HEK293 (cell line): ENCODE results near the gene TBK1.

Experiments used
- EGR2 ChIP-seq: fragments of 450-650 bp; formaldehyde crosslinking; IDR thresholded peaks from 2 replicates; pipeline ENCODE4 v1.5.1; 2016; ENCODE audit warnings: low read depth, missing biosample characterization, missing genetic modification characterization
- HOXA7 ChIP-seq: sonication (generic); formaldehyde crosslinking; IDR thresholded peaks from 2 replicates; pipeline ENCODE4 v1.8.1; 2022; ENCODE audit warnings: missing genetic modification reagents, borderline replicate concordance
- PRDM10 ChIP-seq: fragments of 450-650 bp; formaldehyde crosslinking; IDR thresholded peaks from 2 replicates; pipeline ENCODE4 v1.5.1; 2016; ENCODE audit warnings: missing biosample characterization, missing genetic modification characterization
- SALL2 ChIP-seq: fragments of 450-650 bp; formaldehyde crosslinking; IDR thresholded peaks from 2 replicates; pipeline ENCODE4 v1.5.0; 2017; ENCODE audit warnings: missing biosample characterization, mild to moderate bottlenecking, missing genetic modification characterization, borderline replicate concordance
- WT1 ChIP-seq: fragments of 450-650 bp; formaldehyde crosslinking; IDR thresholded peaks from 2 replicates; pipeline ENCODE4 v1.5.1; 2016; ENCODE audit warnings: missing biosample characterization, missing genetic modification characterization
- ZBTB21 ChIP-seq: fragments of 450-650 bp; formaldehyde crosslinking; IDR thresholded peaks from 2 replicates; pipeline ENCODE4 v1.5.1; 2017; ENCODE audit warnings: missing biosample characterization, missing genetic modification characterization
- ZNF148 ChIP-seq: fragments of 450-650 bp; formaldehyde crosslinking; IDR thresholded peaks from 2 replicates; pipeline ENCODE4 v1.5.0; 2017; ENCODE audit warnings: missing biosample characterization, missing genetic modification characterization, borderline replicate concordance
- ZNF211 ChIP-seq: fragments of 450-650 bp; formaldehyde crosslinking; IDR thresholded peaks from 2 replicates; pipeline ENCODE4 v1.5.1; 2016; ENCODE audit warnings: low read depth, missing biosample characterization, missing genetic modification characterization
- ZNF398 ChIP-seq: fragments of 450-650 bp; formaldehyde crosslinking; IDR thresholded peaks from 2 replicates; pipeline ENCODE4 v1.5.1; 2017; ENCODE audit warnings: missing biosample characterization, missing genetic modification characterization
- ZNF518A ChIP-seq: fragments of 450-650 bp; formaldehyde crosslinking; conservative IDR thresholded peaks from 2 replicates; pipeline ENCODE4 v1.5.1; 2016; ENCODE audit warnings: low read depth, missing biosample characterization, missing genetic modification characterization
- ZNF561 ChIP-seq: fragments of 450-650 bp; IDR thresholded peaks from 2 replicates; pipeline ENCODE4 v1.5.1; 2018; ENCODE audit warnings: missing biosample characterization, missing genetic modification characterization, borderline replicate concordance
- ZNF600 ChIP-seq: fragments of 450-650 bp; formaldehyde crosslinking; IDR thresholded peaks from 2 replicates; pipeline ENCODE4 v1.5.1; 2016; ENCODE audit warnings: missing biosample characterization, missing genetic modification characterization
- ZNF670 ChIP-seq: fragments of 450-650 bp; formaldehyde crosslinking; IDR thresholded peaks from 2 replicates; pipeline ENCODE4 v1.5.1; 2016; ENCODE audit warnings: missing biosample characterization, missing genetic modification characterization, low read depth
- ZNF692 ChIP-seq: fragments of 450-650 bp; formaldehyde crosslinking; IDR thresholded peaks from 2 replicates; pipeline ENCODE4 v1.5.1; 2016; ENCODE audit warnings: missing biosample characterization, missing genetic modification characterization
- ZNF791 ChIP-seq: fragments of 450-650 bp; formaldehyde crosslinking; IDR thresholded peaks from 2 replicates; pipeline ENCODE4 v1.5.1; 2016; ENCODE audit warnings: missing biosample characterization, missing genetic modification characterization
- ZNF792 ChIP-seq: fragments of 450-650 bp; formaldehyde crosslinking; IDR thresholded peaks from 2 replicates; pipeline ENCODE4 v1.5.1; 2016; ENCODE audit warnings: missing biosample characterization, missing genetic modification characterization
- ZSCAN30 ChIP-seq: fragments of 450-650 bp; IDR thresholded peaks from 2 replicates; pipeline ENCODE4 v1.5.1; 2018; ENCODE audit warnings: missing biosample characterization, mild to moderate bottlenecking, missing genetic modification characterization, moderate library complexity

The TBK1 gene

GRCh38 chr12:64522316-64522715 is 70.4 kb downstream of the TBK1 start (continued):
- TF ChIP-seq ZNF148 (tag by site-specific recombination) (no peak), ZNF692 (tag by site-specific recombination) (peak; percentile 29; the same call in 1 of the 2 replicates), SALL2 (tag by site-specific recombination) (no peak), EGR2 (tag by site-specific recombination) (peak; percentile 93), WT1 (tag by site-specific recombination) (peak; percentile 30; the same call in 1 of the 2 replicates), ZNF518A (tag by site-specific recombination) (0 out of 2 replicates have a peak, but pooled peaks have one; percentile 17), ZNF792 (tag by site-specific recombination) (no peak), ZNF561 (tag by site-specific recombination) (no peak; the same call in 1 of the 2 replicates), ZNF600 (tag by site-specific recombination) (no peak), ZSCAN30 (tag by site-specific recombination) (no peak), ZNF670 (tag by site-specific recombination) (no peak), ZBTB21 (0 out of 2 replicates have a peak, but pooled peaks have one; percentile 40), PRDM10 (tag by site-specific recombination) (peak; percentile 49; the same call in 1 of the 2 replicates), ZNF791 (tag by site-specific recombination) (no peak), HOXA7 (CRISPR knock-in tag) (no peak), ZNF398 (peak; percentile 55), ZNF211 (tag by site-specific recombination) (no peak)
